T-cell (primary cell): ENCODE measurements around the gene RAB20. TPM values are rescaled to one million over a fixed set of nuclear protein-coding genes. Genes with fewer than 3 reads are reported as not detected.

Experiments
- ATAC-seq, 4 experiments: fragments of 200-7000 bp in 3 of 4; fragments of 150-1000 bp in 1 of 4; cut with Tn5 transposase; replicated peaks in 1 of 4; 1 replicate in 3 of 4; 2 replicates in 1 of 4; pipeline ENCODE4 v1.10.0; 2021; ENCODE audit warnings: moderate library complexity in 3 of 4, mild to moderate bottlenecking in 2 of 4, moderate number of reproducible peaks in 1 of 4
- CTCF ChIA-PET, 2 donors: fragments of 300-600 bp; sonication (Branson Sonifier 250); formaldehyde crosslinking; loops; one replicate each; lab custom pipeline; 2022; ENCODE audit warnings: antibody characterized with exemption in 2 of 2; lab: Charles Lee
- POLR2A ChIA-PET, 2 donors: fragments of 300-600 bp; sonication (Branson Sonifier 250); formaldehyde crosslinking; loops; one replicate each; lab custom pipeline; 2022; ENCODE audit warnings: antibody characterized with exemption in 2 of 2; lab: Charles Lee
- DNase-seq, 35 experiments: peaks; one replicate each; pipeline versions ENCODE4 v3.0.0 to v3.0.0-alpha.2; 2013 to 2023
- H3K27ac ChIP-seq: one replicate; pipeline ENCODE4 v1.5.1; 2013; ENCODE audit warnings: low read length
- H3K27me3 ChIP-seq, 2 experiments: replicated peaks in 1 of 2; 1 replicate in 1 of 2; 2 replicates in 1 of 2; pipeline versions ENCODE4 v1.6.1 to v1.7.0; 2013; ENCODE audit warnings: low read length in 1 of 2, mixed read lengths in 1 of 2; ENCODE audit not compliant: control insufficient read depth in 2 of 2, insufficient read depth in 2 of 2; ENCODE audit errors: extremely low read depth in 1 of 2
- H3K36me3 ChIP-seq, 2 donors: 1 replicate in 1 of 2; 2 replicates in 1 of 2; pipeline versions ENCODE4 v1.6.1 to v1.7.0; 2013; ENCODE audit warnings: low read length in 1 of 2; ENCODE audit not compliant: control insufficient read depth in 2 of 2, insufficient read depth in 1 of 2; ENCODE audit errors: extremely low read depth in 1 of 2
- H3K4me1 ChIP-seq, 2 experiments: 1 replicate in 1 of 2; 2 replicates in 1 of 2; pipeline versions ENCODE4 v1.6.1 to v1.7.0; 2013; ENCODE audit warnings: low read length in 2 of 2, mixed read lengths in 1 of 2; ENCODE audit not compliant: insufficient read depth in 2 of 2, control insufficient read depth in 1 of 2; ENCODE audit errors: extremely low read depth in 1 of 2
- H3K4me3 ChIP-seq, 2 donors: 1 replicate in 1 of 2; 2 replicates in 1 of 2; pipeline versions ENCODE4 v1.5.1 to v1.7.0; 2013; ENCODE audit warnings: mild to moderate bottlenecking in 2 of 2, low read length in 1 of 2, moderate library complexity in 1 of 2; ENCODE audit not compliant: control insufficient read depth in 1 of 2; ENCODE audit errors: extremely low read depth in 1 of 2
- H3K9me3 ChIP-seq: 2 replicates; pipeline ENCODE4 v1.7.0; 2013
- H3K27ac Mint-ChIP-seq, 2 donors: one replicate each; pipeline ENCODE4 v1.8.0; 2020 to 2021; ENCODE audit warnings: mild to moderate bottlenecking in 2 of 2, mixed read lengths in 2 of 2
- H3K27me3 Mint-ChIP-seq, 2 donors: one replicate each; pipeline ENCODE4 v1.8.0; 2021 to 2022; ENCODE audit warnings: mixed read lengths in 2 of 2
- H3K36me3 Mint-ChIP-seq: one replicate; pipeline ENCODE4 v1.8.0; 2021; ENCODE audit warnings: mixed read lengths
- H3K4me1 Mint-ChIP-seq, 3 donors: one replicate each; pipeline ENCODE4 v1.8.0; 2020 to 2022; ENCODE audit warnings: mixed read lengths in 3 of 3, mild to moderate bottlenecking in 1 of 3
- H3K4me3 Mint-ChIP-seq, 3 donors: one replicate each; pipeline ENCODE4 v1.8.0; 2020 to 2022; ENCODE audit warnings: mild to moderate bottlenecking in 3 of 3, mixed read lengths in 3 of 3, moderate library complexity in 3 of 3
- H3K9me3 Mint-ChIP-seq, 3 donors: one replicate each; pipeline ENCODE4 v1.8.0; 2020 to 2022; ENCODE audit warnings: mixed read lengths in 3 of 3
- WGBS: methylation state at CpG from one replicate; pipeline ENCODE4 v1.1.5; 2013; ENCODE audit warnings: missing lambda C conversion rate; ENCODE audit not compliant: insufficient coverage; 5-methylcytosine and 5-hydroxymethylcytosine counted together
- total RNA-seq, 35 experiments: library from RNA in 6 of 35; stranded (reverse) in 6 of 35; fragments of 120-200 nt in 1 of 35; gene quantifications; one replicate each; pipeline versions ENCODE4 v1.2.1 to v1.2.4 and lab custom pipeline; 2013 to 2026

RAB20 gene
- total RNA-seq, 5 donors from 2014 or later (not counting 1 experiment from before 2014, with no cell fraction given): 0.47 to 3.1 (median 2.1) TPM

DNA sequence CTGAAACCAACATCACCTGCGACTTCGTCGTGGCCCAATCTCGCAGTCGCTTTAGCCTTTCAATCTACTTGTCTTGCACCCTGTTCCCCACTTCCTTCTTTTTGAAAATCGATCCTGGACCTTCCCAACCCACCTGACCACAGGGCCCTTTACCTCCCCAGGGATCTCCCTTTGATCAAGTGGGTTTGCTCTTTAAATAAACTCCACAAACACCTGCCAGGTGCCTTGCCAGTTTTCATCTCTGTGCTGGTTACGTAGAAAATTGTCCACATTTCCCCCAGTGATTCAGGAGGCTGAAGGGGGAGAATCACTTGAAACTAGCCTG is 14.5 kb upstream of the RAB20 start:
- H3K27ac ChIP-seq: no peak overlapping the region
- H3K27me3 Mint-ChIP-seq: peaks cover 46 to 58% of the 10 kb centered on the region in 2 donors
- ChIA-PET POLR2A (no interaction called here), CTCF (no interaction called here)
- no peak for DNase-seq
- no peak for ATAC-seq
- 6% methylated on average over 6 of the region's 7 CpGs for WGBS
- no peak overlapping the region for H3K27ac Mint-ChIP-seq
- H3K9me3 ChIP-seq: no peaks in the 10 kb centered on the region
- H3K4me3 Mint-ChIP-seq: no peak overlapping the region
- no peaks in the 10 kb centered on the region for H3K36me3 Mint-ChIP-seq
- H3K4me3 ChIP-seq: no peak overlapping the region
- H3K4me1 ChIP-seq: peaks cover 0 to 6% of the 10 kb centered on the region in 2 experiments
- H3K4me1 Mint-ChIP-seq: peaks cover 8 to 10% (median 10%) of the 10 kb centered on the region in 3 donors
- peaks cover 0 to 46% of the 10 kb centered on the region in 2 experiments for H3K27me3 ChIP-seq
- no peaks in the 10 kb centered on the region for H3K36me3 ChIP-seq
- H3K9me3 Mint-ChIP-seq: no peaks in the 10 kb centered on the region

DNA sequence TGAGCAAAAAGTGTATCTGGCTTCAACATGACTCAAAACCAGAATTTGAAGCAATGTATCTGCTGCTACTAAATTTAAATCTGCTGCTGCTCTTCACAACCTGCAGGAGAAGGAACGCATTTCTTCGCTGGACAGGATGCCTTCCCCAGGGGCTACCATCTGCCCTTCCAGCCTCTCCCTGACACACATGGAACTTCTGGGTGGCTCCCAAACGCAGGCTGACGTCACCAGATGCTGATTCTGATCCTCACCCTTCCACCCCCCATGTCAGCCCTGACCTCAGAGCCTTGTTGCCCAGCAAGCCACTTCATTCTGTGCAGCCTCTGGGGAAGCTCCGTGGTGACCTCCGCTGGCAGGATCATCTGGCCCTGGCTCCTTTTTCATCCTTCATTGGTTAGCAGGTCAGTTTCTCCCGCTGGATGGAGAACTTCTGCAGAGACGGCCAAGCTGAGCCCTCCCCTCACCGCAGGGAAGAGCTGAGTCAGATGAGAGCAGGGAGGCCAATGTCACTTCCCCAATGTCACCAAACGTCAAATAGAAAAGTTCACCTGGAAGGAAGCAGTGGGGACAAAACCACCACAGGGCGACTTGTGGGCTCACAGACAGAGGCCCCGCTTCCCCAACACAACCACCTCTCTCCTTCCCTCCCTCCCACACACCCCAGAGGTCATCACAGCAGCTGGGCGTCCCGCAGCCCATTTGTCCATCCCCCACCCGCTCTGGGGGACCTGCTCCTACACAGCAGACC is 14.0 kb upstream of the RAB20 start:
- Histone ChIP-seq H3K27me3 (peaks cover 0 to 51% of the 10 kb centered on the region in 2 experiments), H3K4me3 (no peak overlapping the region), H3K36me3 (no peaks in the 10 kb centered on the region), H3K27ac (no peak overlapping the region), H3K9me3 (no peaks in the 10 kb centered on the region), H3K4me1 (peaks cover 0 to 6% of the 10 kb centered on the region in 2 experiments)
- Mint-ChIP-seq H3K4me1 (peaks cover 8 to 10% (median 10%) of the 10 kb centered on the region in 3 donors), H3K4me3 (no peak overlapping the region), H3K27me3 (peaks cover 46 to 55% of the 10 kb centered on the region in 2 donors), H3K27ac (no peak overlapping the region), H3K9me3 (no peaks in the 10 kb centered on the region), H3K36me3 (no peaks in the 10 kb centered on the region)
- ChIA-PET CTCF (no interaction called here), POLR2A (no interaction called here)
- DNase-seq: peak in 2 of 35 experiments; percentile 8 to 21
- ATAC-seq: peak in 1 of 4 experiments; percentile 24
- WGBS: 13% methylated on average over 15 of the region's 15 CpGs

DNA sequence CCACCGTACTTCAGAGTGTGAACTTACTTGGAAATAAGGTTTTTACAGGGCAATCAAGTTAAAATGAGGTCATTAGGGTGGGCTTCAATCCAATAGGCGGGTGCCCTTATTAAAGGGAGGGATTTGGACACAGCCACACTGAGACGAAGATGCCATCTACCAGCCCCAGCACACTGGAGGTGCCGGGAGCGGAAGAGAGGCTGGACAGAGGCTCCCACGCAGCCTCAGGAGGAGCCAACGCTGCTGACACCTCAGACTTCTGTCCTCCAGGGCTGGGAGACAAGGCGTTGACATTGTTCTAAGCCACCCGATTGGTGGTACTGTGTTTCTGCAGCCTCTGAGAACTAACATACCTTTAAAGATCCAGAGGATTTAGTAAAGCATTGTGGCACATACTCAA is 12.6 kb upstream of the RAB20 start:
- ATAC-seq (no peak), DNase-seq (no peak)
- Mint-ChIP-seq H3K36me3 (no peaks in the 10 kb centered on the region), H3K27ac (no peak overlapping the region), H3K27me3 (peaks cover 52 to 55% of the 10 kb centered on the region in 2 donors), H3K4me3 (no peak overlapping the region), H3K4me1 (peaks cover 8 to 10% (median 10%) of the 10 kb centered on the region in 3 donors), H3K9me3 (no peaks in the 10 kb centered on the region)
- Histone ChIP-seq H3K27ac (no peak overlapping the region), H3K4me1 (peaks cover 0 to 6% of the 10 kb centered on the region in 2 experiments), H3K27me3 (peaks cover 0 to 49% of the 10 kb centered on the region in 2 experiments), H3K4me3 (no peak overlapping the region), H3K36me3 (no peaks in the 10 kb centered on the region), H3K9me3 (no peaks in the 10 kb centered on the region)
- CTCF ChIA-PET: no interaction called here
- POLR2A ChIA-PET: no interaction called here
- WGBS: 85% methylated on average over 4 of the region's 9 CpGs

DNA sequence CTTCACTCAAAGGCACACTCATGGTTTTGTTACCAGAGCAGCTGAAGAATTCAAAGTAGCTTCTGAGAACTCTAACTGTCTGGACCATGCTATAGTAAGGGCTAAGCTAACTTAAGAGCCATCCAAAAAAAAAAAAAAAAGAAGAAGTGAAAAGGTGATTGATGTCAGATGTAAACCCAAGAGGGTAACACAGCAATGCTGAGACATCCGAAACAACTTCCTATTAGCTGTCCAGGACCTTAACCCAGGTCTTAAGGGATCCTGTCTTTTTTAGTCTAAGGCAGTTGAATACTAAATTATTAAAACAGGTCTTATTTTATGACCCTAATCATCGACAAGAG is 11.2 kb upstream of the RAB20 start:
- ATAC-seq (no peak), DNase-seq (no peak)
- no peak overlapping the region for H3K27ac ChIP-seq
- H3K9me3 Mint-ChIP-seq: no peaks in the 10 kb centered on the region
- CTCF ChIA-PET: interaction anchor here (0.6 to 0.7 kb wide), 2 partner anchors 133 to 229 kb away, joined by 5 to 10 read pairs; no protein-coding TSS in a partner anchor
- WGBS: no CpG with 5 or more reads among the region's 2 CpGs
- POLR2A ChIA-PET: no interaction called here
- no peaks in the 10 kb centered on the region for H3K9me3 ChIP-seq
- H3K4me1 Mint-ChIP-seq: peaks cover 8 to 10% (median 10%) of the 10 kb centered on the region in 3 donors
- H3K36me3 ChIP-seq: no peaks in the 10 kb centered on the region
- no peak overlapping the region for H3K27ac Mint-ChIP-seq
- peaks cover 0 to 6% of the 10 kb centered on the region in 2 experiments for H3K4me1 ChIP-seq
- no peaks in the 10 kb centered on the region for H3K36me3 Mint-ChIP-seq
- H3K4me3 Mint-ChIP-seq: no peak overlapping the region
- no peak overlapping the region for H3K4me3 ChIP-seq
- peaks cover 52 to 53% of the 10 kb centered on the region in 2 donors for H3K27me3 Mint-ChIP-seq
- H3K27me3 ChIP-seq: peaks cover 0 to 49% of the 10 kb centered on the region in 2 experiments

DNA sequence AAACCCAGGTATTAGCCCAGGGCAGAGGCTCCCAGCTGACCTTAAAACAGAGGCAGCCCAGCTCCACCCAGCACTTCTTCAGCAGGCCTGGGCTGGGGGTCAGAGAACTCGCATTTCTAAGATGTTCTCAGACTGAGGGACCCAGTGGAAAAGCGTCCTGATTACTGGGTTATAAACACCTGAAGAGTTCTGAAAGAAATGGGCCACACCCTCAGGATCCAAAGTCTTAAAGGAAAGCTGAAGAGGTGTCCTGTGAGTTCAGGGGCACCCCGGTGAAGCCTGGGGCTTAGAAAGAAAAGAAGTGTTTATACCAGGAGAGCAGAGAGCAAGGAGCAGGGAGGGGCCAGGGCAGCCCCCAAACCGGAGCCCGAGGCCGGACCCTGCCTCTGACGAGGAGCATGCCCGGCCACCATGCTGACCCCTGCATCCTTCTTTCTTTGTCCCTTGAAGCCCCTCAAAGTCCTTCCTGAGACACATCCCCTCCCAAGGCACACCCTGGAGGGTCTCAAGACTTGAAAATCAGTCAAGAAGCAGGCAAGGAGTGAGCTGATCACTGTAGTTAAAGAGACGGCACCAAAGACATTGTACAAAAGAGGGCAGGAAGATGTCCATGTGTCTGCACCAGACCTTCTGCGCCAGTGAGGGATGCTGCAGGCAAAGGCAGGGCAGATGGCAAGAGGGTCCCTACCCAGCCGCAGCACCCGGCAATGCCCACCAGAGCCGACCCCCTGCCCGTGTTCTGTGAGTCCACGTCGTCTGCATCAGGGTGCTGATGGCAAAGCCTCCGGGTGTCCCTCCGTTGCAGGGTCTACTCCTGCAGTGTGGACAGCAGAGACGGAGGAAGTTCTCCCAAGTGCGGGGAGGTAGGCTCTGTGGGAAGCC is 10.6 kb upstream of the RAB20 start:
- Histone ChIP-seq H3K27ac (no peak overlapping the region), H3K27me3 (peaks cover 0 to 46% of the 10 kb centered on the region in 2 experiments), H3K9me3 (no peaks in the 10 kb centered on the region), H3K4me1 (peaks cover 0 to 6% of the 10 kb centered on the region in 2 experiments), H3K36me3 (no peaks in the 10 kb centered on the region), H3K4me3 (no peak overlapping the region)
- Mint-ChIP-seq H3K9me3 (no peaks in the 10 kb centered on the region), H3K4me1 (peaks cover 8 to 10% (median 10%) of the 10 kb centered on the region in 3 donors), H3K36me3 (no peaks in the 10 kb centered on the region), H3K27ac (no peak overlapping the region), H3K4me3 (no peak overlapping the region), H3K27me3 (peaks cover 46 to 52% of the 10 kb centered on the region in 2 donors)
- no peak for DNase-seq
- ChIA-PET POLR2A (no interaction called here), CTCF (interaction anchor here in 1 of 2 donors (0.6 kb wide), 1 partner anchor 230 kb away, joined by 5 read pairs; no protein-coding TSS in a partner anchor)
- no peak for ATAC-seq
- 90% methylated on average over 19 of the region's 20 CpGs for WGBS

DNA sequence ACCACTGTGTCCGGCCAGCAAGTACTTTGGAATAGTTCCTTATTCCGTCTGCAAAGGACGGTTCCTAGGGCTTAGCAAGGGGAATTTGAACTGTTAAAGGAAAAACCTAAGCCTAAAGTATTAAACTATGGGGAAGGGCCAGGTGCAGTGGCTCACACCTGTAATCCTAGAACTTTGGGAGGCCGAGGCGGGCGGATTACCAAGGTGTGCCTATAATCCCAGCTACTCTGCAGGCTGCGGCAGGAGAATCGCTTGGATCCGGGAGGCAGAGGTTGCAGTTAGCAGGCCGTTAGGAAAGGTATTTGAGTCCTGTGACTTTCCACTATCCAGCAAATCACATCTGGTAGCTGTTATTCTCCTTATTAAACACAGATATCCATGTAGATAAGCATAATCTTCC is 9.4 kb upstream of the RAB20 start:
- Histone ChIP-seq H3K4me1 (peaks cover 0 to 6% of the 10 kb centered on the region in 2 experiments), H3K27ac (no peak overlapping the region), H3K9me3 (no peaks in the 10 kb centered on the region), H3K27me3 (peaks cover 0 to 44% of the 10 kb centered on the region in 2 experiments), H3K36me3 (no peaks in the 10 kb centered on the region), H3K4me3 (no peak overlapping the region)
- H3K36me3 Mint-ChIP-seq: no peaks in the 10 kb centered on the region
- ATAC-seq (no peak), DNase-seq (no peak)
- H3K4me3 Mint-ChIP-seq: no peak overlapping the region
- ChIA-PET POLR2A (no interaction called here), CTCF (no interaction called here)
- no peaks in the 10 kb centered on the region for H3K9me3 Mint-ChIP-seq
- no peak overlapping the region for H3K27ac Mint-ChIP-seq
- peaks cover 5 to 6% (median 6%) of the 10 kb centered on the region in 3 donors for H3K4me1 Mint-ChIP-seq
- peaks cover 40 to 44% of the 10 kb centered on the region in 2 donors for H3K27me3 Mint-ChIP-seq
- WGBS: 80% methylated on average over 6 of the region's 10 CpGs
